ENCODE measurements around the gene CNR1. TPM values are rescaled to one million over a fixed set of nuclear protein-coding genes. Genes with fewer than 3 reads are reported as not detected.
"Not testable (repeated sequence)": the region's sequence is repeated elsewhere in the genome, so short reads cannot be mapped to it uniquely, and the experiment has no call there.

Gene CNR1
- total RNA-seq, result under 0.01 TPM

DNA sequence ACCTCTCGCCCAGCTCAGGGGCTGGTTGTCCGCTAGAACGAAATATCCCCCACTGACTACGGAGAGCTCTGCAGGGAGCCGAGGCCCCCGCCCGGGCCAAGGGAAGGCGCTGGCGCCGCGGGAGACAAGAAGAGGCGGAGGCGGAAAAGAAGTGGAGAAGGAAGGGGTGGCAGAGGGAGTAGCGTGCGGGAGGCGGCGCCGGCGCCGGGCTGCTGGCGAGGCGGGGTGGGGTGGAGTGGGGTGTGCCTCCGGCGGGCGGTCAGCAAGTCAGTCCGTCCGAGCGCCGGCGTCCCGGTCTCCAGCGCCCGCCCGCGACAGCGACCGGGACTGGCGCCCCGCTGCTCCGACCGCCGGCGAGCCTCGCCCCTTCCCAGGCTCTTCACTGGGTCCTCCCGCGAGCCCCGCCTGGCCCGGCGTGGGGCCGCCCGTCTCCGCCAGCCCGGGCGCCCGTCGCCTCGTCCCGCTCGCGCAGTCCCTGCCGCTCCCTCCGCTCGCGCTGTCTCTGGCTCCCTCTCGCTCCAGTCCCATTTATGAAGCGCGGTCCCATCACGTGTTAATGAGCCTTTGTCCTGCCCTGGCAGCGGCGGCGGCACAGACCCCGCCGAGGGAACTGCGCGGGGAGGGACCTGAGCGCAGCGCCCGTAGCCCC is at the start of gene CNR1:
Gene CNR1, minus strand, starts transcription at position 504 of the 649 bp plus-strand sequence. CDS start 21,073 bp downstream, outside the sequence.
- peak in 1 of 3 donors; percentile 47 for DNase-seq (ENCODE audit: low read depth in 2 of 3, low spot score in 2 of 3)

DNA sequence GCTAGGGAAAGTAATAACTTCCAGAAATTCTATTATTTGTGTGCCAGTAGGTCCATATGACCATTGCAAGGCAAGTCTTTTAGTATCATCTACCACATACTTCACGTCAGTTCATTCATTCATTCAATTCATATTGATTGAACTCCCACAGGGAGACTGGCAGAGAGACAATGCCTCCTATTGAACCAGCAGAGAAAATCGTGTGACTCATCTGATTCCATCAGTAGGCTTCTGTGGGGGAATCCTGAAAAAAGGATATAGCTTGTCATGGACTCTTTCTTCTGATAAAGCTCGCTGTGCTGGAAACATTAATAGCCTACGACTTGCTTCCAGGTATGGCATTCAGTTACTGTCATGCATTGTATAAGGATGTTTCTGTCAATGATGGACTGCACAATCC is 45.3 kb upstream of the CNR1 start:
- DNase-seq (ENCODE audit: low read depth in 2 of 3, low spot score in 2 of 3), result no peak

DNA sequence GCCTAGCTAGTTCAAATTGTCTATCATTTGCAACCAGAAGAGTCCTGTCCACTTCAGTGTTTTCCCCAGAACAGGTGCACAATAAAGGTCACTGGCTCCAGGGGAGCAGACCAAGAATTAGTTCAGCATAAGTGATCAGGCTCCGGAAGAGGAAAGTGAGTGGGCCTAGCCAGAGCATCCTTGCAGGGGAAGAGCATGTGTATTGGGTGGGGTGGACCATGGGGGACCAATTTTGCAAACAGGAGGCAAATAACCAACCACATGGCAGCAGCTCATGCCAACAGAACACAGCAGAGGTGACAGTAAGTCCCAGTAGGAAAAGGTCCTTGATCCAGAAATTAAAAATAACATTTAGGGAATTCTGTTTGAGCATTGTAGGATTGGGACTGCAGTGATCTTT is 43.2 kb upstream of the CNR1 start:
- no peak for DNase-seq (ENCODE audit: low read depth in 2 of 3, low spot score in 2 of 3)

- DNase-seq (ENCODE audit: low read depth in 2 of 3, low spot score in 2 of 3), result no peak
These were observed 42.6 kb upstream of the CNR1 start for GRCh38 chr6:88208726-88209125.

DNA sequence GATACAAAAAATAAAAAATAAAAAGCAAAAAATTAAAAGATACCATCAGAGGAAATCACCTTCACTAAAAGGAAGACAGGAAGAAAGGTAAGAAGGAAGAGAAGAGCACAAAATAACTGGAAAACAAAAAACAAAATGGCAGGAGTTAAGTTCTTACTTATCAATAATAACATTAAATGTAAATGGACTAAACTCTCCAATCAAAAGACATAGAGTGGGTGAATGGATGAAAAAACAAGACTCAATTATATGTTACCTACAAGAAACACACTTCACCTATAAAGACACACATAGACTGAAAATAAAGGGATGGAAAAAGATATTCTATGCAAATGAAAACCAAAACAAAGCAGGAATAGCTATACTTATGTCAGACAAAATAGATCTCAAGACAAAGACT is 35.6 kb upstream of the CNR1 start:
- not testable (repeated sequence) for DNase-seq (ENCODE audit: low read depth in 2 of 3, low spot score in 2 of 3)

- no peak for DNase-seq (ENCODE audit: low read depth in 2 of 3, low spot score in 2 of 3)
These were observed 18.8 kb upstream of the CNR1 start for GRCh38 chr6:88184921-88185320.

- no peak for DNase-seq (ENCODE audit: low read depth in 2 of 3, low spot score in 2 of 3)
These were observed 17.3 kb upstream of the CNR1 start for GRCh38 chr6:88183471-88183870.

DNA sequence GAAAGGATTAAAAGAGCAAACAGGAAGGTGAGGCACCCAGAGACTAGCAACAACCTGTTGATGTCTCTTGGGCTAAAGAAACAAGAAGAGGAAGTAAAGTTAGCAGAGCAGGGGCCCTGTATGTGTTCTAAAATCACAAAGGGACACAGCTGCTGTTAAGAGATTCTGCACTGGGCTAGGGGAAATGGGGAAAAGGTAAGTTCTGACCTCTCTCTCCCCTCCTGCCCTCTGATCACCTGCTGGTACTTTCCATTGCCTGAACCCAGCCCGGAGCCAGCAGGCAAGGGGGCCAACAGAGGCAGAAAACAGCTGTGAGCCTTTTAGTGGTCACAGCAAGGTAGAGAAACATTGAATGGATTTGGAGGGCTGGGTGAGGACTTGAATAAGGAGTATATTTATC is 13.5 kb upstream of the CNR1 start:
- peak in 1 of 3 donors; percentile 15 for DNase-seq (ENCODE audit: low read depth in 2 of 3, low spot score in 2 of 3)

GRCh38 chr6:88177961-88178464 is 11.9 kb upstream of the CNR1 start:
- DNase-seq (ENCODE audit: low read depth in 2 of 3, low spot score in 2 of 3), result peak in 1 of 3 donors; percentile 21

- DNase-seq (ENCODE audit: low read depth in 2 of 3, low spot score in 2 of 3), result no peak
These were observed 8.8 kb upstream of the CNR1 start for GRCh38 chr6:88174906-88175305.

DNA sequence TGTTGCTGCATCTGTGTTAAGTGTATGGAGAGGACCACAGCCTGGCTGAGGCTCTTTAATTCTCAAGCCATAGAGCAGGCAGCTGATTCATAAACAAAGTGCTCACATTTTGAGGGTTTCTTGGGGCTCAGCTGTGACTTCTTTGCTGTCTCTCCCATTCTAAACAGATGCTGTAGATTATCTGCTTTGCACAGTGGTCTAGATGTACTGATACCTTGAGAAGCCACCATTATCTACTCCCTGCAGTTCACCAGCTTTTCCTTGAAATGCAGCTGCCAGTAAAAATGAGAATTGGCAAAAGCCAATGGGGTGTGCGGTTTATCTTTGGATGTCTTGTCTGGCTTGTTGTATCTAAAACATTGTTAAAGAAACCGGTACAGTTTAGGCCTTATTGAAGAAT is 5.2 kb upstream of the CNR1 start:
- DNase-seq (ENCODE audit: low read depth in 2 of 3, low spot score in 2 of 3), result no peak

DNA sequence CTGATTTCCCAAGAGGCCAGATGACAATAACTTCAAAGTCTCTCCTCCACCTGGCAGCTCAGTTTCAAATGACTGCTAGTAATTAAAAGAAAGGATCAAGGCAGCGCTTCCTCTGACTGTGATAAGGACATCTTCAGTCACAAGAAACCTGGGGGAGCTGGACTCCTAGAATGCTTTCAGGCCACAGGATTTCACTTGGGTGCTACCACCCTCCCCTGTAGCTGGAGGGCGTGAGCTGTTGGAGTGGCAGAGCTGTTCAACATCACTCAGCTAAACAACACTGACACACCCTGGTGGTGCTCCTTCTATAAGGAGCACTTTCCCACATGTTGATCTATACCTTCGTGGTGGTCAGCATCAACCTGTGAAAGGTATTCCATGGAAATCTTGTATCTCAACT is 2.2 kb upstream of the CNR1 start:
- no peak for DNase-seq (ENCODE audit: low read depth in 2 of 3, low spot score in 2 of 3)

DNA sequence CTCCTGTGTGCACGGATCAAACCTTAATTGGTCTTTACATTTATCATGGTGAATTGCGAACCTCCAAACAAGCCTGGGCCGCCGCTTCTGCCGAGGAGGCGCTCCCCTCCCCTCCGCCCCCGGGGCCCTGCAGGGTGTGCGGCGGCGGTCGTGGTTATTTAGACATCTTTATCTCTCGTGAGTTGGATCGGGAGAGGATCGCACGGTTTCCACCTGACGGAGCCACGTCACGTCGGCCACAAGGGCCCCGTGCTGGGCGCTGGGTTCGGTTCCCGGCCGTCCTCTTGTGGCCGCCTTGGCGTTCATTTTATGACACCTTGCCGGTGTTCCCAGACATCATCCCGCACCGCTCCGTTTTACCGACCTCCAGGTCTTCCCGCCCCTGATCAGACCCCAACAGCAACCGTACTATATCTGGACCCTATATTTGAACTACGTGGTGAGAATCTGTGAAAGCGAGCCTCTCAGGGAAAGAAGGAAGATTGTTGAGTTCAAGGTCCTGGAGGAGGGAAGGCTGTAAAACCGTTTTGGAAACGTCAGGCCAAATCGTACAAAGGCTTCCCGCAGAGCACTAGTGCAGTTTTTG is 1.3 kb upstream of the CNR1 start:
- peak in 1 of 3 donors; percentile 41 for DNase-seq (ENCODE audit: low read depth in 2 of 3, low spot score in 2 of 3)

DNA sequence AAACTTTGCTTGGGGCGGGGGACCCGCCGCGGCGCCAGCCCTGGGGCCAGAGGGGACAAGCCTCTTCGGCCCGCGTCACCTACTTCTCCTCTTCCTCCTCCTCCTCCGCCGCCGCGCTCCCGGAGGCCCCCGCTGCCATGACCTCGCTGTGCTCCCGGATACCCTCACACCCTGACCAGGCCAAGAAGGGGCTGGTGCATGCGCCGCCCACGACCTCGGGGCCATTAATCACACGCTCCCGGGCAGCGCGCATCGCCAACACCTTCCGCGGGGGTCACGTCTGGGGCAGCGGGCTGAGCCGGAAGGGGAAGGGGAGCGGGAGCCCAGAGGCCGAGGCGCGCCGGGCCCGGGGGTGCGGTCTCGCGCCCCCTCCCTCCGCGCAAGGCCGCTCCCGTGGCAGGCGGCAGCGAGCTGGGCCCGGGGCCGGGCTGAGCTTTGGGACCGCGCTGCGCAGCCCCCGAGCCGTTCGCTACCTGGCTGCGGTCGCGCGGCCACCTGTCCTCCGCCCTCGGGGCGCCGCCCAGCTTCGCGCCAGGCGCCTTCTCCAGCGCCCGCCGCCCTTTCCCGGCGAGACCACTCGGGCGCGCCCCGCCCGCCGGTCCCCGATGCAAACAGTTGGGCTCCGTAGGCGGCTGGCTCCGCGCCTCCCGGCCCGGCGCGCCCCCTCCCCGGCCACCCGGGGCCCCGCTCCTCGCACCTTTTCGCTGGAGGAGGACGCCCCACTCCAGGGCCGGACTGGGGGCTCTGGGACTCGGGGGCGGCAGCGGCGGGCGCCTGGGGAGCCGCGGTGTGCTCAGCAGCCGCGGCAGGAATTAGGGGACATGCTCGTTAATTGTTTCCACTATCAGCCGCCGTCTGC is 575 bp upstream of the CNR1 start:
- peak in 1 of 3 donors; percentile 6 for DNase-seq (ENCODE audit: low read depth in 2 of 3, low spot score in 2 of 3)

GRCh38 chr6:88165087-88165843 is 882 bp downstream of the CNR1 start:
- DNase-seq (ENCODE audit: low read depth in 2 of 3, low spot score in 2 of 3), result peak in 1 of 3 donors; percentile 23

DNA sequence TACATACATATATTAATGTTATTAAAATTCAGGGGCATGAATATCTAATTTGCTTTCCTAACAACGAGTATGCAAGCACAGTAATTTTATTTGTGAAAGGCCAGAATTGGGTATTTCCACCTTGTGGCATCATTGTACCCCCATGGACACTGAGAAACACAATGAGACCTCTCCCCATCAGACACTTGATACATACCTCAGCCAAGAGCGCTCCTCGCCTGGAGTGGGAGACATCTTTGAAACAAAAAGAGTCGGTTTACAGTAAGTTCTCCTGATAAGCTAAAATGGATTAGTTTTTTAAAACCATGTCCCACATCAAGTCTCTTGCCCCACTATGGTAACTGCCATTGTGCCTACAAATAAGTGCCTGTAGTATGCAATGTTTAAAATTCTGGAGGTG is 2.1 kb downstream of the CNR1 start:
- no peak for DNase-seq (ENCODE audit: low read depth in 2 of 3, low spot score in 2 of 3)

DNA sequence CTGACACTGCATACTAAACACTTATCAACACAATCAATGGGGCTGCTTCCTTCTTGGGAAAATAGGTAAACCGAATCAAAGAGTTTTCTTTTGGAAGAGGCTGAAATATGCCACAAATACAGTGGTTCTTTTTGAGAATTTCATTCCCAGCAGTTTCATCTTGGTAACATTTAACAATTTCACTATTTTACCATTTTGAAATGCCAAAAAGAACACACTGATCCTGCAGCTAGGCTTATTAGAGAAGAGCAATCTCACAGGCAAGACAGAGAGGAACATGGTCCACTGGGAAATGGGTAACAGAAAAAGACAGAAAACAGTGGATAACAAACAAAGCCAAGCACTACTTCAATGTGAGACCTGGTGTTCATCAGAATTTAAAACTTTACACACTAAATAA is 2.5 kb downstream of the CNR1 start:
- DNase-seq (ENCODE audit: low read depth in 2 of 3, low spot score in 2 of 3), result no peak

DNA sequence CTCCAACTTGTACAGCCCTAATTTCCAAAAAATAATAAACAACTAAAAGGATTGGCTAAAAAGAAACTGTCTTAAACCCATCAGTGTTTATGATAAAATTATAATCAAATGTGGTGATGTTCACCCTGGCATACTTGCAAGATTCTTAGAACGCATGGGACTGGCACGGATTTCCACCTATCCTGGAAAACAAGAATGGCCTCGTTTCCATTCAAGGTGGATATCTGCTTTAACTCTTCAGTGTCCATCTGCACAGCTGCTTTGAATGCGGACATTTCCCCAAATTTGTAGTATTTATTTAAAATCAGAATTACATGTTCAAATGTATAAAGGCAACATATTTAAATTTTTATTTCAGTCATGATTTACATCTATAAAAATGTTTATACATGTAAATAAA is 4.2 kb downstream of the CNR1 start:
- DNase-seq (ENCODE audit: low read depth in 2 of 3, low spot score in 2 of 3), result no peak

GRCh38 chr6:88157106-88157505 is 9.0 kb downstream of the CNR1 start:
- DNase-seq (ENCODE audit: low read depth in 2 of 3, low spot score in 2 of 3), result no peak

- no peak for DNase-seq (ENCODE audit: low read depth in 2 of 3, low spot score in 2 of 3)
These were observed 20.7 kb downstream of the CNR1 start for GRCh38 chr6:88145298-88145963.
